HG02763 (cell line): ENCODE measurements around the gene CERS6.

ENCODE experiments used
- ATAC-seq: cut with Tn5 transposase; IDR thresholded peaks from one replicate; pipeline ENCODE4 v1.9.1; 2021; ENCODE audit warnings: mild to moderate bottlenecking, moderate library complexity; ENCODE audit not compliant: unreplicated experiment

Gene CERS6

GRCh38 chr2:168722592-168722991 is 266.5 kb downstream of the CERS6 start:
- ATAC-seq, result no peak

- ATAC-seq, result no peak
Observed at GRCh38 chr2:168723275-168723899, 267.3 kb downstream of the CERS6 start.

DNA sequence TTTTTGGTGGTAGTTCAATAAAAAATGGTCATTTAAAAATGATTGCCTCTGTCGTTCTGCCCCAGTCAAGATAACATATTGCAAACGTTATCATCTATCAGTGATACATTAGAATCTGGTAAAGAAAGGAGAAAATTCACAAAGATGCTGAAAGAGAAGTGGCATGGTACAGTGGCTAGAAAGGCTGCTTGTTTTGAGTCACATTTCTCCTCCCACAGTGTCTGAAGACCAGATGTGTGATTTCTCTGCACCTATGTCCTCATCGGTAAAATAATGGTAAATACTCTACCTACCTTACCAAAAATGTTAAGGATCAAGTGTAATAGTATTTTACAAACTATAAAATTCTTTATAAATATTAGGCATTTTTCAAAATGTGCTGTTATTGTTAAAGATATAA is 270.3 kb downstream of the CERS6 start:
- peak; percentile 45 for ATAC-seq

DNA sequence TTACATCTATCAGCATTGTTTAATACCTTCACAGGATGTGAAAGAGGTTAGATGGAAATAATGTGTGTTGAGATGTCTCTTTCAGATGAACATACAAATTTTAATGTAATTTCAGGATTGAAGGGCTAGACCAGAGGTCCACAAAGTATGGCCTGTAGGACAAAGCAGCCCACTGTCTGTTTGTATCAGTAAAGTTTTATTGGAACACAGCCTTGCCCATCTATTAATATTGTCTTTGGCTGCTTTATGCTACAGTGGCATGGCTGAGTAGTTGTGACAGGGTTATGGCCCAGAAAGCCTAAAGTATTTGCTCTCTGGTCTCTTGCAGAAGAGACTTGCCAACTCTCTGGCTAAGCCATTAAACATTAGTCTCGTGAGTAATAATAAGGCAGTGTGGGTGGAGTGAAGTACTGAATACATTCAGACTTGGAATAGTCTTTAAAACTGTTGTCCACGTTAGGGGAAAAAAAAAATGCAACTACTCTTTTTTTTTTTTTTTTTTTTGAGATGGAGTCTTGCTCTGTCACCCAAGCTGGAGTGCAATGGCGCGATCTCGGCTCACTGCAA is 271.9 kb downstream of the CERS6 start:
- ATAC-seq, result no peak

DNA sequence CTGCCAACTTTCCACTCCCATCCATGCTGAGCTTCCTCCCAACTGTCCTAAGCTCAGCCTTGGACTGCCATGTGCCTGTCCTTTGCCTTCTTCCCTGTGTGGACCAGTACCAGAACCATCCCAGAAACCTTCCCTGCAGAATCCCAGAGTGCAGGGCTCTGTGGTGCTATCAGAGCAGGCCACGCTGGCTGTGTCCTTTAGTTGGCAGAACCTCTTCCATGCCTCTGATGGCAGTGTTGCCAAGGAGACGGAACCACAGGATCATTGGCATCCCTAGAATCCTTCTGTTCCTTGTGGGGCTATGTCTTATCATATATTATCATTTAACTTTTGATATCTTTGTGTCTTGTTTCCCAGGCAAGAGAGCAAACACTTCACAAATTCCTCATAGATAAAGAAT is 273.4 kb downstream of the CERS6 start:
- ATAC-seq, result no peak

DNA sequence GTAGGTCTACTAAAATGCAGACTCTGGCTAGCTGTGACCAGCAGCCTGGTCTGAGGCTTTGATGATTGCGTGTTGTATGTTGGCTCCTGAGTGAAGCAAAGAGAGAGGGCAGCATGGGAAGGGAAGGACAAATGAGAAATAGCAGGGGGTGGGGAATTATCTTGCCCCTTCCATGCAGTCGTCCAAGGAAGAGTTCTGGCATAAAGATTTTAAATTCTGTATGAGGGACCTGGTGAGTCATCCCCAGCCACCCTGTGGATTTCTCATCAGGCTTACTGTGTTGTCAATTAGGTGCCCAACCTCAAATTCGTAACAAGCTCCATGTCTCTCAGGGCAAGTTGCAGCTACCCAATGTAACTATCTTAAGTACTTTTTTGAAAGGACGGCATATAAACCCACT is 274.3 kb downstream of the CERS6 start:
- ATAC-seq, result no peak

- ATAC-seq, result no peak
Observed at GRCh38 chr2:168731002-168731401, 274.9 kb downstream of the CERS6 start.

DNA sequence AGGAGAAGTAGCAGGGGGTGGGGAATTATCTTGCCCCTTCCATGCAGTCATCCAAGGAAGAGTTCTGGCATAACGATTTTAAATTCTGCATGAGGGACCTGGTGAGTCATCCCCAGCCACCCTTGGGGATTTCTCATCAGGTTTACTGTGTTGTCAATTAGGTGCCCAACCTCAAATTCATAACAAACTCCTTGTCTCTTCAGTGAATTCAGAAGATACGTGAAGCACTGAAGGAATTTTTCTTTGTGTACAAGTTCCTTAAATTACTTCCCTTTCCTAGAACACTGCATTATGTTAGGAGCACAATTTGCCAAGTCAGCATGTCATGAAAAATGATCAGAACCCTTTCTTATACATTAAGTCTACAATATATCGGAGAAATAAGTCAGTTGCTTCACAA is 275.5 kb downstream of the CERS6 start:
- ATAC-seq, result no peak

- no peak for ATAC-seq
Observed at GRCh38 chr2:168732100-168732499, 276.0 kb downstream of the CERS6 start.

GRCh38 chr2:168732506-168732905 is 276.4 kb downstream of the CERS6 start:
- ATAC-seq, result no peak

- ATAC-seq, result no peak
Observed at GRCh38 chr2:168734199-168734760, 278.2 kb downstream of the CERS6 start.

DNA sequence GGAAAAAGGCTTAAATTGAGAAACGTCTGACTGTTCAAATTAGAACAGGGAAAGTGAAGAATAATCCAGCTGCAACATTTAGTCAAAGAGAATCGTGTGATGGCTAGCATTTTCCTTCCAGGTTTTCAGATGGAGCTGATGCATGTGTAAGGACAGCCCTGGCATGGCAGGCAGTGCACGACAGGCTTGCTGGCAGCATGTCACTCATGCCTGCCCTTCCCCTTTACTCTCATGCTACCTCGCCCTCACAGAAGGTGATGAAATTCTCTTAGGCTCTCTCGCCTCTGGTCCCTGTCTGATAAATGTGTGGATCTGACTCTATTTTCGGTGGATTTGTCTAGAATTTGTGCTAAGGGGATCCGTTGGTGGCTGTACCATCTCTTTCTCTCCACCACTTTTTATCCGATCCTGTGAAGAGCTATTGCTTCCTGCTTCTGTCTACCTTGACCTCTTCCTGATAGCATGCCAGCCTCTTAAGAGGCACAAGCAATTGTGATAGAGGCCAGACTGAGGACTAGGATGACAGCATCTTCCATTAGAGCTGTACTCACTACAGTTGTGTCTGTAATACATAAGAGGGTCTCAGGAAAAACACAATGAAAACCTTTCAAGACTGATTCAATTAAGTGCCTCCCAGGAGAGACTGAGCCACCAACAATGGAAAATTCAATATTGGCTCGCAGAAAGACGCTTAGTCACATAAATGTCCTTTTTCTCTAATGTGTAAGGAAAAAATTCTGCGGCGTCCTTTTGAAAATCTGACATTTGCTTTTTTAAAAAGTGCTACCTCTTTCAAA is 280.8 kb downstream of the CERS6 start:
- no peak for ATAC-seq

DNA sequence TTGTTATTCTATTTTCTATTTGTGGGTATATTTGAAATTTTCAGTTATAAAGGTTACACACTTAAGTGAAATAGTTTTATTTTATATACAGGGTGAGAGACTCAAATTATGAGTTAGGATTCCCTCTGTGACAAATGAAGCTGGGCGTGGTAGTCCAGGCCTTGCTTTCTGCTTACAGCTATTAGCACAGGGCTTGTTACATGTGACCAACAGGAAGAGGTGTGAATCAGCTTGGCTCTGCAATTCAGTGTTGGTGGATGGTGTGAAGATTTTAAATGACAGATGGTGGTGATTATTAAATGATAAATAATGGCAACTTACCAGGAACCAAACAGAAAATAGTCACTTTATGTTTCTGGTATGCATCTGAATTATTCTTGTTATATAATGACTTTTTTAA is 282.0 kb downstream of the CERS6 start:
- ATAC-seq, result no peak

DNA sequence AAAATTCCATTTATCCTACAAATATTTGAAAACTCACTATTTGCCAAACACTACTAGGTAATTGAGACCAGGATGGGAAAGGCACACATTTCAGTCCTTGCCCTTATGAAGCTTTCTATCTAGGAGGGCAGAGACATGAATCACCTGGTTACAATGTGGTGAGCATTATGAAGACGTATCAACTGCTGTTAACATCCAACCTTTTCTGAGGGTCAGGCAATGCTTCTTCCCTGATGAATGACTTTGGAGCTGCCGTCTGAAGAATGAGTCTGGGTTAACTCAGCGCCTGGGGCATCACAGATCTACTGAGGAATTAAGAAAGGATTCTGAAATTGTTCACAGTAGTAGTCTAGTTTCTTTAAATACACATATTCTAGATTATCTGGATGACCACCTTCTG is 284.3 kb downstream of the CERS6 start:
- ATAC-seq, result no peak

- no peak for ATAC-seq
Observed at GRCh38 chr2:168740788-168741187, 284.7 kb downstream of the CERS6 start.

DNA sequence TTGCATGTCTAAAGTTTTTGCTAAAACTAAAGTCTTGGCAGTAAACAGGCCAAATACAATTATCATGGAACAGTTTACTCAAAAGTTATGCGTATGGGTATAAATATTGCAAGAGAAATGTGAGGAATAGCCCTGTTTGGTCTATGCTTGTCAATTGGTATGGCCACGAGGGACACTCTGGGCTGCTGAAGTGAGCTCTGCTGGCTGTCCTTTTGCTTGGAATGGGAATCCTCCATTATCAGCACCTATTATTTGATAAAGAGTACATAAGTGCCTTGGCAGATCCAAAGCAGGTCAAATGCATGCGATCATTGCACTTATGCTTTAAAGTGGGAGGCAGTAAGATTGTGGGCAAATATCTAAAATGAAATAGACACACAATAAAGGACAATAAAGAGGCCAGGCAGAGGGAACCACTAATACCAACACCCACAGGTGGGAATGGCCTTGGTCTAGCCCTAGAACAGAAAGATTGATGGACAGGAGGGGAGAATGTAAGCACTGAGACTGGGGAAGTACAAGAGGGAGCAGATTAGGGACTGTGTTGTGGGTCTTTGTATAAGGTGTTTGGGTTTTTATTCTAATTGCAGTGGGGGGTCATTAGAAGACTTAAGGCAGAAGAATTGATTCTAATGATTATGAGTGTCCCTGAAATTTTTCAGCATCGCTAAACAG is 286.3 kb downstream of the CERS6 start:
- no peak for ATAC-seq

- ATAC-seq, result no peak
Observed at GRCh38 chr2:168744844-168745243, 288.8 kb downstream of the CERS6 start.

DNA sequence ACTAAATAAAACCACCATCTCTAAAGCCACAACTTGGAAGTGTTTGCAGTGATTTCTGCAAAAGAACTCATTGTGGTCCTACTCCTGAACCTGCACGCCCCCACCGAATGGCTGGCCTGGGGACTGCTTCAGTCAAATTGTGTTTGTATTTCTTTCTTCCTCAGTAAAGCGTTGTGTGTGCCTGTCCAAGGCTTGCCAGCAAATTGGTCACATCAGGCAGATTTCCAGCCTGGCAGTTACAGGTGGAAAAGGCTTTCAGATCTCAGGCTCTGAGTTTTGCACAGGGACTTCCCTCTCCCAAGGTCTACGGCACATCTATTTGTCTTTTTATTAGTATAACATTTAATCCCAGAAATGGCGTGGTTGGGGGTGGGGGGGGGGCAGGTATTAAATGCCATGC is 292.4 kb downstream of the CERS6 start:
- ATAC-seq, result no peak

GRCh38 chr2:168749297-168749696 is 293.2 kb downstream of the CERS6 start:
- ATAC-seq, result no peak

- peak; percentile 76 for ATAC-seq
Observed at GRCh38 chr2:168751104-168751740, 295.1 kb downstream of the CERS6 start.

DNA sequence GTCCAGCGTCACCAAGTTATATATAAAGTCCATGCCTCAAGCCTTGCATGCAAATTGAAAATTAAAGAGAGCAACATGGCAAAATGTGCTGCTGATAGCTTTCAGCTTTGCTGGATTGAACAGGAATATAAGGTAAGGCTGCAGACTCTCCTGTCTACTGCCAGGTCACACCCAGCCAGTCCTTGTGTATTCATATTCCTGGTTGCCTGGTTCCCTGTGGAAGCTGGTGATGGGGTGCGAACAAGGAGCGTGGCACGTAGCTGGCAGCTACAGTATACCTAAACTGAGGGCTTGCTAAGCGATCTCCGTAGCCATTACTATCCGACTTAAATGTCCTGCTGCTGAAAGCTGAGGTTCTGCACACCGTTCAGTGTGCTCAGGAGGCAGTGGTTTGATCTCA is 296.3 kb downstream of the CERS6 start:
- ATAC-seq, result no peak
